RWPE1 (cell line): ENCODE data around the gene DOCK4.
"Not testable (repeated sequence)": the region's sequence is repeated elsewhere in the genome, so short reads cannot be mapped to it uniquely, and the experiment has no call there.

Experiments used
- CTCF ChIA-PET: fragments of 350-600 bp; sonication (Branson Sonifier 250); formaldehyde crosslinking; extraction: SDS; loops from one replicate; lab custom pipeline; 2021; lab: Yijun Ruan, JAX
- POLR2A ChIA-PET: fragments of 400-600 bp; formaldehyde crosslinking; extraction: SDS; loops from one replicate; lab custom pipeline; 2020; ENCODE audit warnings: antibody characterized with exemption; ENCODE audit not compliant: low non-redundant PET; lab: Yijun Ruan, JAX
- DNase-seq: peaks from one replicate; pipeline ENCODE4 v3.0.0; 2012; ENCODE audit warnings: low spot score
- H3K27ac ChIP-seq: fragments of 450-650 bp; 2 replicates; pipeline ENCODE4 v1.5.1; 2017
- TF ChIP-seq, protein P1 (sequence below): fragments of 450-650 bp; conservative IDR thresholded peaks from 2 replicates; pipeline ENCODE4 v1.5.1; 2017; ENCODE audit warnings: low read depth, mild to moderate bottlenecking

The DOCK4 gene

GRCh38 chr7:111910656-111911055, 295.5 kb downstream of the DOCK4 start:
- no peak overlapping the region for H3K27ac ChIP-seq
- ChIA-PET CTCF (no interaction called here), POLR2A (no interaction called here)
- DNase-seq = no peak
- TF ChIP-seq, protein P1, sequence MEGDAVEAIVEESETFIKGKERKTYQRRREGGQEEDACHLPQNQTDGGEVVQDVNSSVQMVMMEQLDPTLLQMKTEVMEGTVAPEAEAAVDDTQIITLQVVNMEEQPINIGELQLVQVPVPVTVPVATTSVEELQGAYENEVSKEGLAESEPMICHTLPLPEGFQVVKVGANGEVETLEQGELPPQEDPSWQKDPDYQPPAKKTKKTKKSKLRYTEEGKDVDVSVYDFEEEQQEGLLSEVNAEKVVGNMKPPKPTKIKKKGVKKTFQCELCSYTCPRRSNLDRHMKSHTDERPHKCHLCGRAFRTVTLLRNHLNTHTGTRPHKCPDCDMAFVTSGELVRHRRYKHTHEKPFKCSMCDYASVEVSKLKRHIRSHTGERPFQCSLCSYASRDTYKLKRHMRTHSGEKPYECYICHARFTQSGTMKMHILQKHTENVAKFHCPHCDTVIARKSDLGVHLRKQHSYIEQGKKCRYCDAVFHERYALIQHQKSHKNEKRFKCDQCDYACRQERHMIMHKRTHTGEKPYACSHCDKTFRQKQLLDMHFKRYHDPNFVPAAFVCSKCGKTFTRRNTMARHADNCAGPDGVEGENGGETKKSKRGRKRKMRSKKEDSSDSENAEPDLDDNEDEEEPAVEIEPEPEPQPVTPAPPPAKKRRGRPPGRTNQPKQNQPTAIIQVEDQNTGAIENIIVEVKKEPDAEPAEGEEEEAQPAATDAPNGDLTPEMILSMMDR = no peak

DNA sequence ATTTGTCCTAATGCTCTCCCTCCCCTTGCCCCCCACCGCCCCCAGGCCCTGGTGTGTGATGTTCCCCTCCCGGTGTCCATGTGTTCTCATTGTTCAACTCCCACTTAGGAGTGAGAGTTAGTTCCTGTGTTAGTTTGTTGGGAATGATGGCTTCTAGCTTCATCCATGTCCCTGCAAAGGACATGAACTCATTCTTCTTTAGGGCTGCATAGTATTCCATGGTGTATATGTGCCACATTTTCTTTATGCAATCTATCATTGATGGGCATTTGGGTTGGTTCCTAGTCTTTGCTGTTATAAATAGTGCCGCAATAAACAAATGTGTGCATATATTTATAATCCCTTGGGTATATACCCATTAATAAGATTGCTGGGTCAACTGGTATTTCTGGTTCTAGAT, 297.5 kb downstream of the DOCK4 start:
- CTCF ChIA-PET, H3K27ac ChIP-seq, POLR2A ChIA-PET, DNase-seq: not testable (repeated sequence)

DNA sequence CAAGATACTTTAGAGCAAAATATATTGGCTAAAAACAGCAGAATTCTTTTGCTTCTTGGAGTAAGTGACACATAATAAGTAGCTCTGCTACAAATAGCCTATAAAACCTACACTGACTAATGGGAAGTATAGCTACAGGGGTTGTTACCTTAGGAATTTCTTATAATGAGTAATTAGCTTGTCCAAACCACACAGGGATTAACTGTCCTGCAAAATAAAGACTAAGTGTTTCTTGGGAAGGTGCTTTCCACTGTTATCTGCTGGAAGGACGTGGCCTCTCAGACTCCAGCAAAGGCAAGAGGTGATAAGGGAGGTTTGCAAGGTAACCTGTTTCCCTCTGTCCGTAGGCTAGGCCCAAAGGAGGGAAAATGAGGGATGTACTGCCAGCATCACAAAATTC, 302.4 kb downstream of the DOCK4 start:
- H3K27ac ChIP-seq = no peak overlapping the region
- TF ChIP-seq, protein P1 = no peak
- CTCF ChIA-PET = no interaction called here
- peak; percentile 72 for DNase-seq
- POLR2A ChIA-PET = interaction anchor here (0.6 kb wide), 1 partner anchor 13 kb away, joined by 6 read pairs; no protein-coding TSS in a partner anchor

GRCh38 chr7:111903016-111903415, 303.2 kb downstream of the DOCK4 start:
- CTCF ChIA-PET = interaction anchor here (0.7 kb wide), 1 partner anchor 151 kb away, joined by 4 read pairs; no protein-coding TSS in a partner anchor
- no peak for DNase-seq
- TF ChIP-seq, protein P1 = no peak
- POLR2A ChIA-PET = no interaction called here
- H3K27ac ChIP-seq = 0 out of 2 replicates have a peak overlapping the region, but pooled peaks have one; percentile 32

DNA sequence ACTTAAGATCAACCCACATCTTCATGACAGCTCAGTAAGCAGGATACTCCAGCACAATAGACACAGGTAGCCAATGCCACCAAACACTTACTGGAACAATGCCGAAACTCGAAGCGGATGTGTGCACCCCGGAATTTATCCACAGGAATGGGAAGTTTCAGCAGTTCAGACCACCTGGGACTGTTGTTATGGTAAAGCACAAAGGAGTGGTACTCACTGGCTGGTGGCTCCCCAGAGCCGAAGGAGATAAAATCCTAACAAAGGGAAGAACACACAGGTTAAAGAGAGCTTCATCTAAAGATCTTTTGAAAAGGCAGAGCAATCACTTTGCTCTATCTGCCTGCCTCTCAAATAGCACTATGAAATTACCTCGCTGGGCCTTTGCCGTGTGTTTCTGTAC, 305.9 kb downstream of the DOCK4 start:
- DNase-seq = no peak
- ChIA-PET POLR2A (no interaction called here), CTCF (no interaction called here)
- H3K27ac ChIP-seq = no peak overlapping the region
- TF ChIP-seq, protein P1 = no peak

DNA sequence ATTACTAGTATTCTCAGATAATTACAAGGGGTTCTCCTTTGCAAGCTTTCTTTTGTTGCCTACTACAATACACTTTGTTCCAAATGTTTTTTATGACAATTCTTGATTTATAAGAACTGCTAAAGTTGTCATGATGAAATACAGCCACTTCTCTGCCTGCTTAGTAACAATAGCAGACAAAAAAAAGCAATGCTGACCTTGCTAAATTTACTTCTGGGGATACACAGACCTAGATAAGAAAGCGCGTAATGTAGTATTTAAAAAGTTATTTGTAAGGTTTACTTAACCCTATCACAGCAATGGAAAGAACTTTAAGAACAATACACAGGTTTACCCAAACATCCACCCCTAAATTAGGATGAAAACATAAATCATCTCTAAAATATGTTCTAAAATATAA, 311.1 kb downstream of the DOCK4 start:
- DNase-seq = no peak
- H3K27ac ChIP-seq = no peak overlapping the region
- ChIA-PET POLR2A (no interaction called here), CTCF (no interaction called here)
- TF ChIP-seq, protein P1 = no peak

DNA sequence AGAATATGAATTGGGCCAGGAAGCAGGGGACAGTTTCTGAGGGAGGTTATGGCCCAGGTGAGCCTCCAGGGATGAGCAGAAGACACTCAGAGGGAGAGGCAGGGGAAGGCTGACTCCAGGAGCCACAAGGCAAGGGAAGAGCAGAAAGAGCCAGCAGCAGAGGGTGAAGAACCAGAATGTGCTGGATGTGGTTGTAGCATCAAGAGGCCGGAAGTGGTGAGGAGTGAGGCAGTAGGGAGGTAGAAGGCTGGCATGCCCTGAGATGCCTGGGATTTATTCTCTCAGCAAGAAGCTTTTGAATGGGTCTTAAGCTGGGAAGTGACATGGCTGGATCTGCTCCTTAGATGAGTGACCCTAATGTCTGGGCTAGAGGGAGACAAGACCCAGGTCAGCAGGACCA, 311.7 kb downstream of the DOCK4 start:
- TF ChIP-seq, protein P1 = no peak
- no peak for DNase-seq
- CTCF ChIA-PET = interaction anchor here (0.8 kb wide), 1 partner anchor 149 kb away, joined by 3 read pairs; no protein-coding TSS in a partner anchor
- no peak overlapping the region for H3K27ac ChIP-seq
- POLR2A ChIA-PET = no interaction called here
